Measurements from ENCODE around the gene RMND1. TPM values are rescaled to one million over a fixed set of nuclear protein-coding genes. Genes with fewer than 3 reads are reported as not detected.
A peak's percentile ranks its signal among the peaks of the same experiment; 100 is the strongest.

The RMND1 gene
- total and polyA plus RNA-seq, 2 of the 13 experiments (the other 11 are each of a cell fraction or from before 2014, with no cell fraction given) = 34.0 to 72.5 TPM

DNA sequence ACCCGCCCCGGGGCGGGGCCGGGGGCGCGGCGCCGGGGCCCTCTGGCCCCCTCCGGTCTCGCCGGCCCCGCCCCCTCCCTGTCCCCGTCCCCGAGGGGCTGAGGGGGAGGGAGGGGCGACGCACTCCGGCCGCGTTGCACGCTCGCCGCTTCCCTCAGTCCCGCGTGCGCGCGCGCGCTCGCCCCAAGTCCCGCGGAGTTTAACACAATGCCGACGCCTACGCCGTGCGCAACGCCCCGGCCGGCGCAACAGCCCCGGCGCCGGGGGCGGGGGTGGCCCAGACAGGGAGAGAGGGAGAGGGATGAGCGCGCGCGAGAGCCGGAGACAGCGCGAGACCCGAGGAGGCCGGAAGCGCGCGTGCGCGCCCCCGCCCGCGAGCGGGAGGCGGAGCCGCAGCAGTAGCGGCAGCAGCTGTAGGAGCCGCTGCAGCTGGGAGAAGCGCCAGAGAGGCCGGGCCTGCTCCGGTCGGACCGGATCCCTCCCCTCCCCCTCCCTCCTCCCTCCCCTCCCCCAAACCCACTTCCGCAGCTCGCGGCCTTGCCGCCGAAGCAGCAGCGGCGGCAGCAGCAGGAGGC, 61.6 kb downstream of the RMND1 start (continued):
- TF ChIP-seq ZNF839 (CRISPR knock-in tag; IDR thresholded peaks at IDR 0.05; ENCODE audit: borderline replicate concordance) = no peak
- TF ChIP-seq ZNF263 (CRISPR knock-in tag; IDR thresholded peaks at IDR 0.05) = no peak; the same call in none of the 2 replicates
- TF ChIP-seq, protein P1, sequence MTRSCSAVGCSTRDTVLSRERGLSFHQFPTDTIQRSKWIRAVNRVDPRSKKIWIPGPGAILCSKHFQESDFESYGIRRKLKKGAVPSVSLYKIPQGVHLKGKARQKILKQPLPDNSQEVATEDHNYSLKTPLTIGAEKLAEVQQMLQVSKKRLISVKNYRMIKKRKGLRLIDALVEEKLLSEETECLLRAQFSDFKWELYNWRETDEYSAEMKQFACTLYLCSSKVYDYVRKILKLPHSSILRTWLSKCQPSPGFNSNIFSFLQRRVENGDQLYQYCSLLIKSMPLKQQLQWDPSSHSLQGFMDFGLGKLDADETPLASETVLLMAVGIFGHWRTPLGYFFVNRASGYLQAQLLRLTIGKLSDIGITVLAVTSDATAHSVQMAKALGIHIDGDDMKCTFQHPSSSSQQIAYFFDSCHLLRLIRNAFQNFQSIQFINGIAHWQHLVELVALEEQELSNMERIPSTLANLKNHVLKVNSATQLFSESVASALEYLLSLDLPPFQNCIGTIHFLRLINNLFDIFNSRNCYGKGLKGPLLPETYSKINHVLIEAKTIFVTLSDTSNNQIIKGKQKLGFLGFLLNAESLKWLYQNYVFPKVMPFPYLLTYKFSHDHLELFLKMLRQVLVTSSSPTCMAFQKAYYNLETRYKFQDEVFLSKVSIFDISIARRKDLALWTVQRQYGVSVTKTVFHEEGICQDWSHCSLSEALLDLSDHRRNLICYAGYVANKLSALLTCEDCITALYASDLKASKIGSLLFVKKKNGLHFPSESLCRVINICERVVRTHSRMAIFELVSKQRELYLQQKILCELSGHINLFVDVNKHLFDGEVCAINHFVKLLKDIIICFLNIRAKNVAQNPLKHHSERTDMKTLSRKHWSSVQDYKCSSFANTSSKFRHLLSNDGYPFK (CRISPR knock-in tag; IDR thresholded peaks at IDR 0.05; ENCODE audit: borderline replicate concordance) = no peak
- TF ChIP-seq ZNF572 (CRISPR knock-in tag; IDR thresholded peaks at IDR 0.05) = no peak
- TF ChIP-seq AGO2 (optimal IDR thresholded peaks at IDR 0.05; ENCODE audit: low read depth, low read length) = peak; percentile 81
- TF ChIP-seq, protein P2, sequence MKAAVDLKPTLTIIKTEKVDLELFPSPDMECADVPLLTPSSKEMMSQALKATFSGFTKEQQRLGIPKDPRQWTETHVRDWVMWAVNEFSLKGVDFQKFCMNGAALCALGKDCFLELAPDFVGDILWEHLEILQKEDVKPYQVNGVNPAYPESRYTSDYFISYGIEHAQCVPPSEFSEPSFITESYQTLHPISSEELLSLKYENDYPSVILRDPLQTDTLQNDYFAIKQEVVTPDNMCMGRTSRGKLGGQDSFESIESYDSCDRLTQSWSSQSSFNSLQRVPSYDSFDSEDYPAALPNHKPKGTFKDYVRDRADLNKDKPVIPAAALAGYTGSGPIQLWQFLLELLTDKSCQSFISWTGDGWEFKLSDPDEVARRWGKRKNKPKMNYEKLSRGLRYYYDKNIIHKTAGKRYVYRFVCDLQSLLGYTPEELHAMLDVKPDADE (CRISPR knock-in tag; IDR thresholded peaks at IDR 0.05) = peak; percentile 82; the same call in 1 of the 2 replicates
- TF ChIP-seq HDAC2 (CRISPR knock-in tag; IDR thresholded peaks at IDR 0.05) = peak; percentile 59
- TF ChIP-seq, protein P3, sequence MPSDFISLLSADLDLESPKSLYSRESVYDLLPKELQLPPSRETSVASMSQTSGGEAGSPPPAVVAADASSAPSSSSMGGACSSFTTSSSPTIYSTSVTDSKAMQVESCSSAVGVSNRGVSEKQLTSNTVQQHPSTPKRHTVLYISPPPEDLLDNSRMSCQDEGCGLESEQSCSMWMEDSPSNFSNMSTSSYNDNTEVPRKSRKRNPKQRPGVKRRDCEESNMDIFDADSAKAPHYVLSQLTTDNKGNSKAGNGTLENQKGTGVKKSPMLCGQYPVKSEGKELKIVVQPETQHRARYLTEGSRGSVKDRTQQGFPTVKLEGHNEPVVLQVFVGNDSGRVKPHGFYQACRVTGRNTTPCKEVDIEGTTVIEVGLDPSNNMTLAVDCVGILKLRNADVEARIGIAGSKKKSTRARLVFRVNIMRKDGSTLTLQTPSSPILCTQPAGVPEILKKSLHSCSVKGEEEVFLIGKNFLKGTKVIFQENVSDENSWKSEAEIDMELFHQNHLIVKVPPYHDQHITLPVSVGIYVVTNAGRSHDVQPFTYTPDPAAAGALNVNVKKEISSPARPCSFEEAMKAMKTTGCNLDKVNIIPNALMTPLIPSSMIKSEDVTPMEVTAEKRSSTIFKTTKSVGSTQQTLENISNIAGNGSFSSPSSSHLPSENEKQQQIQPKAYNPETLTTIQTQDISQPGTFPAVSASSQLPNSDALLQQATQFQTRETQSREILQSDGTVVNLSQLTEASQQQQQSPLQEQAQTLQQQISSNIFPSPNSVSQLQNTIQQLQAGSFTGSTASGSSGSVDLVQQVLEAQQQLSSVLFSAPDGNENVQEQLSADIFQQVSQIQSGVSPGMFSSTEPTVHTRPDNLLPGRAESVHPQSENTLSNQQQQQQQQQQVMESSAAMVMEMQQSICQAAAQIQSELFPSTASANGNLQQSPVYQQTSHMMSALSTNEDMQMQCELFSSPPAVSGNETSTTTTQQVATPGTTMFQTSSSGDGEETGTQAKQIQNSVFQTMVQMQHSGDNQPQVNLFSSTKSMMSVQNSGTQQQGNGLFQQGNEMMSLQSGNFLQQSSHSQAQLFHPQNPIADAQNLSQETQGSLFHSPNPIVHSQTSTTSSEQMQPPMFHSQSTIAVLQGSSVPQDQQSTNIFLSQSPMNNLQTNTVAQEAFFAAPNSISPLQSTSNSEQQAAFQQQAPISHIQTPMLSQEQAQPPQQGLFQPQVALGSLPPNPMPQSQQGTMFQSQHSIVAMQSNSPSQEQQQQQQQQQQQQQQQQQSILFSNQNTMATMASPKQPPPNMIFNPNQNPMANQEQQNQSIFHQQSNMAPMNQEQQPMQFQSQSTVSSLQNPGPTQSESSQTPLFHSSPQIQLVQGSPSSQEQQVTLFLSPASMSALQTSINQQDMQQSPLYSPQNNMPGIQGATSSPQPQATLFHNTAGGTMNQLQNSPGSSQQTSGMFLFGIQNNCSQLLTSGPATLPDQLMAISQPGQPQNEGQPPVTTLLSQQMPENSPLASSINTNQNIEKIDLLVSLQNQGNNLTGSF (CRISPR knock-in tag; IDR thresholded peaks at IDR 0.05) = no peak
- peak; percentile 13; the same call in 1 of the 2 replicates for TF ChIP-seq ZSCAN31 (CRISPR knock-in tag; IDR thresholded peaks at IDR 0.05; ENCODE audit: low read depth)
- no peak for TF ChIP-seq STAG1 (CRISPR knock-in tag; IDR thresholded peaks at IDR 0.05)
- TF ChIP-seq, protein P4, sequence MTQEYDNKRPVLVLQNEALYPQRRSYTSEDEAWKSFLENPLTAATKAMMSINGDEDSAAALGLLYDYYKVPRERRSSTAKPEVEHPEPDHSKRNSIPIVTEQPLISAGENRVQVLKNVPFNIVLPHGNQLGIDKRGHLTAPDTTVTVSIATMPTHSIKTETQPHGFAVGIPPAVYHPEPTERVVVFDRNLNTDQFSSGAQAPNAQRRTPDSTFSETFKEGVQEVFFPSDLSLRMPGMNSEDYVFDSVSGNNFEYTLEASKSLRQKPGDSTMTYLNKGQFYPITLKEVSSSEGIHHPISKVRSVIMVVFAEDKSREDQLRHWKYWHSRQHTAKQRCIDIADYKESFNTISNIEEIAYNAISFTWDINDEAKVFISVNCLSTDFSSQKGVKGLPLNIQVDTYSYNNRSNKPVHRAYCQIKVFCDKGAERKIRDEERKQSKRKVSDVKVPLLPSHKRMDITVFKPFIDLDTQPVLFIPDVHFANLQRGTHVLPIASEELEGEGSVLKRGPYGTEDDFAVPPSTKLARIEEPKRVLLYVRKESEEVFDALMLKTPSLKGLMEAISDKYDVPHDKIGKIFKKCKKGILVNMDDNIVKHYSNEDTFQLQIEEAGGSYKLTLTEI (CRISPR knock-in tag; conservative IDR thresholded peaks at IDR 0.05) = no peak
- TF ChIP-seq, protein P5, sequence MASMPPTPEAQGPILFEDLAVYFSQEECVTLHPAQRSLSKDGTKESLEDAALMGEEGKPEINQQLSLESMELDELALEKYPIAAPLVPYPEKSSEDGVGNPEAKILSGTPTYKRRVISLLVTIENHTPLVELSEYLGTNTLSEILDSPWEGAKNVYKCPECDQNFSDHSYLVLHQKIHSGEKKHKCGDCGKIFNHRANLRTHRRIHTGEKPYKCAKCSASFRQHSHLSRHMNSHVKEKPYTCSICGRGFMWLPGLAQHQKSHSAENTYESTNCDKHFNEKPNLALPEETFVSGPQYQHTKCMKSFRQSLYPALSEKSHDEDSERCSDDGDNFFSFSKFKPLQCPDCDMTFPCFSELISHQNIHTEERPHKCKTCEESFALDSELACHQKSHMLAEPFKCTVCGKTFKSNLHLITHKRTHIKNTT (CRISPR knock-in tag; IDR thresholded peaks at IDR 0.05) = no peak
- TF ChIP-seq ZNF17 (CRISPR knock-in tag; IDR thresholded peaks at IDR 0.05) = no peak
- TF ChIP-seq KLF11 (CRISPR knock-in tag; IDR thresholded peaks at IDR 0.05) = no peak; the same call in 1 of the 2 replicates
- TF ChIP-seq SOX5 (CRISPR knock-in tag; IDR thresholded peaks at IDR 0.05; ENCODE audit: borderline replicate concordance) = peak; percentile 49
- no peak for TF ChIP-seq ZZZ3 (CRISPR knock-in tag; IDR thresholded peaks at IDR 0.05; ENCODE audit: borderline replicate concordance)
- no peak for TF ChIP-seq ZNF230 (CRISPR knock-in tag; IDR thresholded peaks at IDR 0.05)
- no peak for TF ChIP-seq HIVEP1 (CRISPR knock-in tag; IDR thresholded peaks at IDR 0.05)

Data from HepG2 (cell line).